ENCODE results near the gene MPZL2.

GRCh38 chr11:118263112-118263511 is 985 bp downstream of the MPZL2 start:
- TF ChIP-seq KDM1A (IDR thresholded peaks at IDR 0.05; ENCODE audit: borderline replicate concordance): no peak
- TF ChIP-seq JUND (IDR thresholded peaks at IDR 0.05; ENCODE audit: low read depth, low read length): no peak
- no peak for TF ChIP-seq DPF2 (IDR thresholded peaks at IDR 0.05)
- no peak for TF ChIP-seq CTCF (IDR thresholded peaks at IDR 0.05 in 2 of 3, conservative IDR thresholded peaks at IDR 0.05 in 1 of 3; ENCODE audit: control insufficient read depth in 2 of 3, extremely low read depth in 1 of 3, insufficient read depth in 1 of 3, low read depth in 3 of 3, low read length in 3 of 3)
- no peak for TF ChIP-seq MYC (IDR thresholded peaks at IDR 0.05; ENCODE audit: insufficient read depth, insufficient read length, insufficient replicate concordance, low read length, severe bottlenecking)
- no peak for TF ChIP-seq MAX (IDR thresholded peaks at IDR 0.05; ENCODE audit: low read depth, low read length)
- no peak for TF ChIP-seq ETV6 (conservative IDR thresholded peaks at IDR 0.05 in 1 of 2, IDR thresholded peaks at IDR 0.05 in 1 of 2; ENCODE audit: borderline replicate concordance in 1 of 2, low read depth in 1 of 2)
- no peak for TF ChIP-seq ATF2 (IDR thresholded peaks at IDR 0.05; ENCODE audit: low read length)
- no peak for TF ChIP-seq STAT1 (conservative IDR thresholded peaks at IDR 0.05)
- no peak for TF ChIP-seq POLR2A (IDR thresholded peaks at IDR 0.05; ENCODE audit: low read depth, low read length)
- no peak for TF ChIP-seq REST (IDR thresholded peaks at IDR 0.05; ENCODE audit: low read depth, low read length)
- no peak for TF ChIP-seq NFIC (IDR thresholded peaks at IDR 0.05; ENCODE audit: low read depth, low read length)
- no peak for TF ChIP-seq FOXK2 (IDR thresholded peaks at IDR 0.05)

All from GM12878 (cell line).